GM19025 (cell line): ENCODE measurements around the gene LINGO4.

Experiments used
- ATAC-seq: cut with Tn5 transposase; IDR thresholded peaks from one replicate; pipeline ENCODE4 v1.9.1; 2021; ENCODE audit warnings: mild to moderate bottlenecking, low read depth, moderate library complexity; ENCODE audit not compliant: unreplicated experiment

Gene LINGO4

DNA sequence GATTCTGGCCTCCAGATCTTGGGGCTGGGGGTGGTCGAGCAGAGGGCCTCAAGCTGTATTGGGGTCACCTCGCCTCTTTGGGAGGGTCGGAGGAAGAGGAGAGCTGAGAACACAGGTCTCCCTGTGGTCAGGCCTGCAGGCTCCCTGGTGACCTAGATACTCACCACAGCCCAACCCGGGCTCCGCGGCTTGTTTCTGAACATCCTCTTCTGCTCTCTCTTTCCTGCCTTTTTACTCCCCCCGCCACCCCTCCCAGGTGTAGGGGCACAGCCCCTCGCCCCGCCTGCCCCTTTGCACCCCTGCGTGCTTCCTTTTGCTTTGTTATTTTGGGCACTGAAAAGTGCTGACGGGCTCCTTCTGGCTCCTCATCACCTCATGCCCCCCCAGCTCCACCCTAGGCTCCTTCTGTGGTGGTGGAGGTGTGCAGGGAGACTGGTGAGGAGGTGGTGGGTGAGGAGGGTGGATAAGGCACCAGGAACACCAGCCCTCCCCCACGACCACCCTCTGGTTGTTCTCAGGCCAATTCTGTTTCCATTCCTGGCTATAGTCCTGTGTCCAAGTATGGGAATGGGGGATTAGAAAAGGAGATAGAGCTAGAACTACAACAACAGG, 10.6 kb upstream of the LINGO4 start:
- no peak for ATAC-seq

DNA sequence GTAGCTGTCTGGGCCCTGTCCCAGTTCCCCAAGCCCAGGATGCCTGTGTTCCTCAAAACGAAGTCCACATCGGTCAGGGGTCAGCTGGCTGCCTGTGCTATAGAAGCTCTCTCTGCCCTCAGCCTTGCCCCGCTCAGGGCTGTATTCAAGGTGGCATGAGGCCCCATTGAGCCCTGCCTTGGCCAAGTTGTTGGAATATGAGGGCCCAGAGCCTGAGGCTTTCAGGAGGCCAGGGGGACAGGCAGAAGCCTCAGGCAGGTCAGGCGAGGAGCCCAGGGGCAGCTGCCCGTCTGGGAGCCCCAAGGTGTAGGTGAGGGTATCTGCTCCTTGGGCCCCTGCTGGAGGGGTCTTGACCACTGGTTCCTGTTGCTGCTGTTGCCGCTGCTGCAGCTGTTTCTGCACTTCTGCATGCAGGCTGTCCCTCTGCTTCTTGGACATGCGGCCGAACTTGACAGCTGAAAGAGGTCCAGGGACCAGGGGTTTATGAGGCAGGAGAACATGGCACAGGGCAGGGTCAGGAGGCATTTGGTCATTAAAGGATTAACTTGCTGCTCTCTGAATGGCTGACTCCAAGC, 9.8 kb upstream of the LINGO4 start:
- ATAC-seq = no peak

DNA sequence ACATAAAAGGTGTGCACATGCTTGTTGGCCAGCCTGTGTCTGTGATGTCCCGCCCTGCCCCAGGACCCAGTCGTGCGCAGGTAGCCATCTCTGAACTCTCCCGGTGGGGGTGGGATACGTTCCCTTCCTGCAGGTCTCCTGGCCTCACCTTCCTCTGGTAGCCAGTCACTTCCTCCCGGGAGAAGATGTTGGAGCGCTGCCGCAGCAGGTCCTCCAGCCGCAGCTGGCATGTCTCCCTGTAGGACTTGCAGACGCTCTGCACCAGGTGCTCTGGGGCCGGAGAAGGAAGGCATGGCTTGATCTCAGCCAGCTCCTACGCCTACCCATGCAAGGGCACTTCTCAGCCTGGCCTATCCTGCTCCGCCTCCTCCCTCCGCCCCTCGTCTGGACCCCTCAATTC, 9.2 kb upstream of the LINGO4 start:
- no peak for ATAC-seq

DNA sequence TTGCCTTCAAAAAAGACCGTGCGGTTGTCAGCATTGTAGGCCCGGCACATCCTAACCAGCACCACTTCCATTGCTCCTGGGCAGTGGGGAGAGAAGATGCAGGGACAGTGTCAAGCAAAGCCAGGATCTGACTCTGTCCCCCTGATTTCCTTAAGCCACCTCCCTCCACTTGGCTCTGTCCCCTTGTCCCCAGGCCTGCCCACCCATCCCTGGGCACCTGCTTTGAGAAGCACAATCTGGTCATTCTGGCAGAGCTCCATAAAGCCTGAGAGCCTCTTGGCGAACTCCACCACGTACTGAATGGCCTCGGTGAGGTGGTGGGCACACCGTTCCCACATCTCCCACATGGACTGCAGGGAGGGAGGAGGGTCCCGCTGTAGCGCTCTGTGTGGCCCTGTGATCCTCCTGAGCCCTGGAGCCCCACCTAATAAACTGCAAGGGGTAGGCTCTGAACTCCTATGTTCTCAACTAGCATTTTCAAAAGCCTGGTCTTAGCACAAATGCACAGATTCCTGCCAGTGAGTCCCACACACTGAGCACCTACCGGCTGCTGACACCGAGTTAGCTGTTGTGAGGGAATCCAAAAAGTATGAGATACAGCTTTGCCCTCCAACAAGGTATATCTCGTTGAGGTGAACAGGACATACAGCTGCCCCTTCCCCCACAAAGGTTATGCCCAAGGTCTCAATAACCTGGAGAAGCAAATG, 8.2 kb upstream of the LINGO4 start:
- ATAC-seq = no peak

DNA sequence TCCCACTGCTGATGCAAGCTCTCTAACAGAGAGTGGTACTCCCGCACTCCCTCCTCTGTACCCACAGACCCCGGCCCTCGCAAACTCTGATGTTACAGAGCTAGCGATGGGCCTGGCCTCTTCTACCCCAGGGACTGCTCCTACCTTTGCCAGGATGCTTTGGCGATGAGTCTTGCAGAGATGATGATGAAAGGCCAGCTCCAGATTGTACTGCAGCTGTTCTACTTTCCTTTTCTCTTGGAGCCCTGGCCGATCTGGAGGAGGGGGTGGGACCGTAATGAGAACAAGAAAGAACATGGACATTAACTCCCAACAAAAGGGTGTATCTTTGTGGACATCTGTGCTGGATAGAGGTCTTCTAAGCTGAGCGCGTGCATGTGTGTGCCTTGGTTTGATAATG, 6.0 kb upstream of the LINGO4 start:
- ATAC-seq = no peak

DNA sequence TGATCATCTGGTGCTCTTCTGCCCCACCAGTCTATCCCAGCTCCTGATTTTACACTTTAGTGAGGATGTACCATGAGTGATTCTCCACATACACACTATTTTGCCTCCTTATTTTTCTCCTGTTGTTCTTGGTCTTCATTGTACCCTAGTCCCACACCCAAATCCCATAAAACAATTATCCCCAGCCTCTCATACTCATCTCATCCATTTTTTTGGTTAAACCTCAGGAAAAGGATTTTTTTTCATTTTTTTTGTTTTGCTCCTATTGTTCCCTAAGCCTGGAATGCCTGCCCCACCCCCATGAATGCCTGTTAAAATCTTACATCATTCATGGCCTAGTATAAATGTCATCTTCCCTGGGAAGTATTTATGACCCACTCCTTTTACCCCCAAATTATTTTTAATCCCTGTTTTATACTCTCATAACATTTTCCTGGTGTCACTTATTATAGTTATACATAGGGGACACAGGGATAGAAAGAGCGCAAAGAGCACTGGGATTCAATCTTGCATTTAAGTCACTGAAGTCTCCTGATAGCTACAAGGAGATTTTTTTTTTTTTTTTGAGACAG, 4.9 kb upstream of the LINGO4 start:
- ATAC-seq = no peak

DNA sequence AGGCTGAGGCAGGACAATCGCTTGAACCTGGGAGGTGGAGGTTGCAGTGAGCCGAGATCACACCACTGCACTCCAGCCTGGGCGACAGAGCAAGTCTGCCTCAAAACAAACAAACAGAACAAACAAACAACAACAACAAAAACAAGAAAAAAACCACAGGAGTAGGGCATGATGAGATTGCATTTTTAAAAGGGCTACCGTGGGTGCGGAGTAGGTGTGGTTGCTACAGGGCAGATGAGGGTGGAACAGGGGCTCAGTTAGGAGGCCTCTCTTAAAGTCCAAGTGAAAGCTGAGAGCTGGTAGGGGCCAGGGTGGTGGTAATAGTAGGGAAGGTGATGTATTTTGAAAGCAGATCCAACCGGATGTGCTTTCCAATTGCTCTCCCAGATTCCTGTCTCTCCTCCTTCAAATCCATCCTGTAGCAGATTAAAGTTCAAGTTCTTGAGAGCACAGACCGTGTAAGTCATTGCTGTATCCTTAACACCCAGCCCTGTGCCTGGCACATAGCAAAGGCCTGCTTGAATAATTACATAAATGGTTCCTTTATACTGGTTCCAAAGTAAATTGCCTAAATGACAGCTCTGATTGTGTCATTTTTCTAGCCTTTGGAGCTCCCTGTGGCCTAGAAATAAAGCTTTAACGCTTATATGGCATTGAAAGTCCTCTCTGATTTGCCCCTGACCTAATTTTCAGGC, 4.2 kb upstream of the LINGO4 start:
- ATAC-seq = no peak

DNA sequence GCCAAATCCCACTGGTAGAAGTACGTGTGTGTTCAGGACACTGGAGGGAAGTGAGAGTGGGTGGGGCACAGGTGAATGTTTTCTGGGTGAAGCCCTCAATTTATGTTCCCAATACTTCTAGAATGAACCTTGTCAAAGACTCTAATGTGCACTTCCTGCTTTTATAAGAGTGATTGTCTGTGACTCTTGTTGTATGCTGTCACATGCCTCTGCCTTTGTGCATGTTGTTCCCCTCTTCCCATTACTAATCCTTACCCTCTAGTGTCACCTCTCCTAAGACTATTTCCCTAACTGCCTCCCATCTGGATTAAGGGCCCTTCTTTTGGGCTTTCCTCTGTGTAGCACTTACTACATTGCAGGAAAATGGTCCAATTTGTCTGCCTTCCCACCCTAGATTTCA, 2.5 kb upstream of the LINGO4 start:
- no peak for ATAC-seq

DNA sequence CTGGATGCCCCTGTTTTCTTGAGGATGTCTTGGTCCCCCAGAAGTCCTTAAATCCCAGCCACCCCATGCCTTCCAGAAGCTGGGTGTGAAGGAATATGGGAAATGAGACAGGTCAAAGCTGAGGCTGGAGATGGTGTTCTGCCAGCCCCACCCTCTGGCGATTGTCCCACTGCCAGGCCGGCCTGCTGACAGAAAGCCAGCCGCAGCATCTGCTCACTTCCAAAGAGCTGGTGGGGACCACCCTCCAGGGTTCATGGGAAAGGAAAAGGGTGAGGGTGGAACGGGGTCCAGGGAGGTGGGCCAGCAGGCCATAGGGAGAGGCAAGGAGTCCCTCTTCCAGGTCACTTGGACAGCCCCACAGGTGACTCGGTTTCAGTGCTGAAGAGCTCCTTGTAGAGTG, 1.9 kb upstream of the LINGO4 start:
- no peak for ATAC-seq

DNA sequence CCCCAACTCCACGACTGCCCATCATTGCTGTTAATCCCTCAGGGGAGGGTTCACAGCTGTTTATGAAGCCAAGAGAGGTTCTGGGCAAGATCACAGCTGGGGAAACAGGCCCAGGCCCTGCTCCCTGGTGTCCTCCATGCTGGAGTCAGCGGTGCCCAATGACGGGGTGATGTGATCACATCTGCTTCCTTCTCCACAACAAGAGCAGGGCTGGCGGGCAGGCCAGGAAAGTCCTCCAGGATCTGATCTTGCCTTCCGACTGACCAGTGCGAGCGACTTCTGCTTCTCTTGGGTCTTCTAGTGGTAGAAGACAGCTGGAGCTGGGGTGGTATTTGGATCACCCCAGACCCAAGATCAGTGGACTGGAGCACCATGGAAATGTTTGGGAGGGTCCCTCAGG, 951 bp upstream of the LINGO4 start:
- ATAC-seq = no peak

DNA sequence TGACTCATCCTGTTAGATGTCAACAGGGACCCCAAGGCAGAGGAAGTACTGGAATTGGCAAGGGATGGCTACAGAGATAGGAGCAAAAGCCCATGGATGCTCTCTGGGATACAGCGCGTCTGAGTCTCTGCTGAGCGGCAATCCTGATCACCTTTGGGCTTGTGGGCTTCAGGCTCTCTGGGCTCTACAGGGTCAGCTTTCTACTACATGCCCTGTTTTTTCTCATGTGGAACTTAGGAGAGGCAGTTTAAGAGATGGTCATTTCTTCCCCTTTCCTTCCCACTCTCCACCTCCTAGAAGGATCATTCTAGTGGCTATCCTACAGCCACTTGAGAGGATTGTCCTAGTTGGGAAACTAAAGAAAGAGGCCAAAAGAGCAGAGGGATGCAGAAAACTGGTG, 1.3 kb downstream of the LINGO4 start:
- no peak for ATAC-seq

DNA sequence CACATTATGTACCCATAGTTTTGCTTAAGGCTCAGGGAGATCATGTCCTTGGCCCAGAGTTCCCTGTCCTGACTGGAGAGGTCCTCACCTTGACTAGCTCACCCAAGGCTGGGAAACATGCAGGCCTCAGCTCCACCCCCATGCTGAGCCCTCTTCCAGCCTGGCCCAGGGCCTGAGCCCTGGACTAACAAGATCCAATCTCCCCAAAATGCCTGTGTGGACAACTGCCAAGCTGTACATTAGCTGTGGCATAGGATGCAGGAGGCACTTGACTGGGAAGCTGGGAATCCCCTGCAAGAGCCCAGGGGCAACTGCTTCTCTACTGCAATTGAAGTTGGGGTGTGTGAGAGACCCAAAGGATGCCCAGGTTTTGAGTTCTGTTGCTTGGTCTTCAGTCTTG, 2.1 kb downstream of the LINGO4 start:
- no peak for ATAC-seq

DNA sequence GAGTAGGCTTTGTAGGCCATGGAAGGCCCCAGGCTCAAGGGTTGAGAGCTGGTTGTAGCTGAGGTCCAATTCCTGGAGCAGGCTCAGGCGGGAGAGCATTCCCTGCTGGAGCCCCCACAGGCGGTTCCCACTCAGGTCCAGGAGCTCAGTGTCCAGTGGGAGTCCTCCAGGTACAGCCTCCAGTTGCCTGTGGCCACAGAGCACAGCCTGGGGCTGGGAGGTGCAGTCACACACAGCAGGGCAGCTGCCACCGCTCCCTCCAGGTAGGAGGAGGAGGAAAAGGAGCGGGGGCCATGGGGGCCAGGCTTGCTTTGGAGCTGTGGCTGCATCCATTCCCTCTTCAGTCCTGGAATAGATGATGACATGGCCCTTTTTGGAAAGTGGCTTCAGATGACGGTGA, 2.8 kb downstream of the LINGO4 start:
- no peak for ATAC-seq

DNA sequence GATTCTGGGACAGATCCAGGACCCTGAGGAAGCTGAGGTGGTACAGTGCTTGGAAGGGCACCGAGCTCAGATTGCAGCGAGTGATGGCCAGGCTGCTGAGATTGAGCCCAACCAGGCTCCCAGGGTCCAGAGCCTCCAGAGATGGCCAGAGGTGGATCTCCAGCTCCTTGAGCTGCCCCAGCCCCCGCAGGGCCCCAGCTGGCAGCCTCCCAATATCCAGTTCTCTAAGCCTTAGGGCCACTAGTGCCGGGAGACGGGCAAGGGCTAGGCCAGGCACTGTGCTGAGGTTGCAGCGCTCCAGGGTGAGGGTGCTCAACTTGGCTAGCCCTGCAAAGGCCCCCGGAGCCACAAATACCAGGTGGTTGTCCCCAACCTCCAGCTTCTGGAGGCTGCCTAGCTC, 3.4 kb downstream of the LINGO4 start:
- no peak for ATAC-seq

DNA sequence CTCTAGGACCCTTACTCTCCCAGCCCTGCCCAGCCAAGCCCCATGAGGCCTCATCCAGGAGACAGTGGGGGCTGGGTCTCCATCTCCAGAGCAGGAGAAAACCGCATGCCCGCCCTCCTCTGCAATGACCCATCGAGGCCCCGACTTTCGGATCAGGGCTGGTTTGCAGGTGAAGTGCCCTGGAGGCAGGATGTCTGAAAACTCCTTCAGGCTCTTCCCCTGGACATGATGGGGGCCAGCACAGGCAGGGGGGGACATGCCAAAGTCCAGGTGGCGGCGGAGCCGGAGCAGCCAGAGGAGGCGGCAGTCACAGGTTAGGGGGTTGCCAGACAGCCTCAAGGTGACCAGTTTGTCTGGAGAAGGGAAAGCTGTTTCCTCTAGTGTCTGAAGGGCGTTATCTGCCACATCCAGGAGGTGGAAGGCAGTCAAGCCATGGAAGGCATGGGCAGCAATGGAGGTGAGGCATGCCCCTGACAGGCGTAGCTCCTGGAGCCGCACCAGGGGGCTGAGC, 3.9 kb downstream of the LINGO4 start:
- no peak for ATAC-seq

DNA sequence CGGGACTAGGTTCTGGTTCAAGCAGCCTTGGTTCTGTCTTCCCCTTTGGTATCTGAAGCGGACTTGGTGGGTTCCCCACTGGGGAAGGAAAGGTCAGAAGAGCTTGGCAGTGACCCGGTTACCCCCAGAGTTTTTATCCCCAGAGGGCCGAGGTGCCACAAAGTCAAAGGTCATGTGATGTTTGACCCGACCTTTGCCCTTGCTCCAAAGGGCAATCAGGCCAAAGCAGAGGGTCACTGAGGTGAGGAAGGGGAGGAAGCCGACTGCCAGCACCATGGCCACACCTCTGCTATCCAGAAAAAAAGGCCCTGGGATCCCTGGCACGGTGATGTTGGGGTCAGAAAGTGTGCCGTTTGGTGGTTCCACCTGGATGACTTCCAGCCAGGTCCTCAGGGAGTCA, 4.4 kb downstream of the LINGO4 start:
- no peak for ATAC-seq

DNA sequence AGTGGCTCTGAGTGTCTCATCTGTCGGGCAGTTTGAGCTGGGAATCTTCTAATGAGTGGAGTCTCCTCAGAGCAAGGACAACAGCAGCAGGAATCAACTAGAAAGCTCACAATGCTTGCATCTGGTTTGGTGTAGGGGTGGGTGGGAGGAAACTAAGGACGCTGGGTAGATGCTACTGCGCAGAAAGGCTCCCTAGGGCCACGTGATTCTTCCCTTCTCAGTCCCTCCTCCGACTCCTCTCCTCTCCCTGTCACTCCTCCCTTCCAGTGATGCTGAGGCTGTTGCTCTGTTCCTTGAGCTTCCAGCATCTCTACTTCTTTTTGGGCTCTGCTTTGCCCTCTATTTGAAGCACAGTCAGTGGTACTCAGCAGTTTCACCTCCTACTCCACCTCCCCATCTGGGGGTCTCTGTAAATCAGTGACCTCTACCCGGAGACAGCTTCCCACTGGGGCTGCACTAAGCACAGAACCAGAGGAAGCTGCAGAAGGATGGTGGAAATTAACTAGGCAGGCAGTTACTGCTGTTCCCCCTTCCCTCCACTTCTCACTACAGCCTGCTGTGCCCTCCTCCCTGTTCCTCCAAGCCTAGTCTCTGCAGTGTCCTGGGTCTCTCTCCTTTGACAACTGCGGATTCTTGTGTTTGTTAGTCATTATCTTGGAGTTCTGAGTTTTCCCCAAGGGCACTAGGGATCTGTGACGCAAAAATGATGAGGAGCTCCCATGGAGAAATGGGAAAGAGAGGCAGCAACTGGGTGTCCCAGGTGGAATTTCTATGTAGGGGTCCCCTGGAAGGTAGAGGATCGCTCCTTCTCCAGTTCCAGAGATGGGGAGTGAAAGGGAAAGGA, 5.8 kb downstream of the LINGO4 start:
- no peak for ATAC-seq

DNA sequence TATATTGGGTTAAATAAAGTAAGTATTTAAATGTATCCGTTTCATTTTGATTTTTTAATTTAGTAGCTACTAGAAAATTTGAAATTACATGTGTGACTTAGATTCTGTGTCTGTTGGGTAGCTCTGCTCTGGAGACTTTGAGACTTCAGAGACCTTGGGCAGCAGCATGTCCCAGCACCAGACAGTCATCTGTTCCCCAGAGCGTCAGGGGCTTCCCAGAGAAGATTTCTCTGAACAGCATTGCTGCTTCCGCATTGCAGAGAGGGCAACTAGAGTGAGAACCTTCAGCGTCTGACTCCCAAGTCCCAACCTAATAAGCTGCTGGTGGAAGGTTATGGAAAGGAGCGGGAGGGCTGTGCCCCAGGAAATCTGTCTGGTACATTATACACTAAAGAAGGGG, 6.6 kb downstream of the LINGO4 start:
- ATAC-seq = no peak

DNA sequence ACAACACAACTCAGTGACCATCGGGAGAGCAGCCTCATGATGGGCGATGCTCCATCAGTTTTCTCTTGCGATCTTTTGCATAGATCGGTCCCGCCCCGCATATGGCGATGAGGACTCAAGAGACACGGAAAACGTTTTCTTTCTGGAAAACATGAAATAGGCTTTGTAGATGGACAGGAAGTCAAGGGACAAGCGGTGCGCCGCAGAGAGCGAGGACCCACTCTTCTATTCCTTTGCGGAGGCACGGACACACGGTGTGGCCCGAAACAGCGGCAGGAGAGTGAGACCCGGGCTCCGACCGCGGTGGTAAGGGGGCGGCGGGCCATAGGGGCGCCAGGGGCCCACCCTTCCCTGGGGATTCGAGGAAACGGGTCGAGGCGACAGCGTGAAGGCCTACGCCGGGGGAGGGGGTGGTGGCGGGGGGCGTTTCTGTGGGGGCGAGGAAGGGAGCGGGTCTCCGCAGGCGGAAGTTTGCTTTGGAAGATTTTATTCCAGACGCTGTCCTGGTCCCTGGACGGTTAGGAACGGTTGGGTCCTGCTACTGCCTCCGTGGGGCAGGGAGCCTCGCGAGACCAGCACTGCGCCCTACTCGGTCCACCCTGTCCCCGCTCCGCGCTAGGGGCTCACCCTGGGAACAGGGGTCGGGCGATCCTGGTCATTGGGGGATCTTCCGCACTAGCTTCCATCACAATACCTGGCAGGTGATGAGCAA, 14.1 kb downstream of the LINGO4 start:
- ATAC-seq = no peak
